Measurements from ENCODE around the gene ADARB2.

ADARB2 gene

DNA sequence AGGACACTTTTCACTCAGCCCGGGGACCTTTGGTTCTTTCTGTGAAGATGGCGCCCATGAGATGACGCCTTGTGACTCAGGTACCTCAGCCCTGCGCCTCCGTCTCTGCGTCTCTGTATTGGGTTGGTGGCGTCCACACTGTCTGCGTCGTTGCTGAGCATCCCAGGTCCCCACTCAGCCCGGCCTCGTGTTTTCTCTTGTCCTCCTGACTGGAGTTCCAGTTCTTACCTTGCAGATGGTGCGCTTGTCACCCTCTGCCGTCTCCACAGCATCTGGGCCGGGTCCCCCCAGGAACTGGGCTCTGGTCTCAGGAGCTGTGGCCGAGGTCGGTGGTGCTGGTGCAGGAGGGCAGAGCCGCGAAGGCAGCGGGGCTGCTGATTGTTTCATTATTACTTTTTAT lies 530.7 kb downstream of the ADARB2 start:
- ChIA-PET POLR2A (no interaction called here), CTCF (no interaction called here)
- no peak for DNase-seq (ENCODE audit: extremely low spot score)
- TF ChIP-seq ELF4 (IDR thresholded peaks at IDR 0.05) (no peak), FOXA1 (IDR thresholded peaks at IDR 0.05) (no peak), HDGF (IDR thresholded peaks at IDR 0.05; ENCODE audit: borderline replicate concordance) (no peak), FOXM1 (IDR thresholded peaks at IDR 0.05; ENCODE audit: borderline replicate concordance) (no peak), ARNT (IDR thresholded peaks at IDR 0.05) (no peak), FOXK2 (IDR thresholded peaks at IDR 0.05) (no peak), TARDBP (IDR thresholded peaks at IDR 0.05) (no peak), LEF1 (IDR thresholded peaks at IDR 0.05; ENCODE audit: borderline replicate concordance) (no peak)
- TF ChIP-seq, protein P1, sequence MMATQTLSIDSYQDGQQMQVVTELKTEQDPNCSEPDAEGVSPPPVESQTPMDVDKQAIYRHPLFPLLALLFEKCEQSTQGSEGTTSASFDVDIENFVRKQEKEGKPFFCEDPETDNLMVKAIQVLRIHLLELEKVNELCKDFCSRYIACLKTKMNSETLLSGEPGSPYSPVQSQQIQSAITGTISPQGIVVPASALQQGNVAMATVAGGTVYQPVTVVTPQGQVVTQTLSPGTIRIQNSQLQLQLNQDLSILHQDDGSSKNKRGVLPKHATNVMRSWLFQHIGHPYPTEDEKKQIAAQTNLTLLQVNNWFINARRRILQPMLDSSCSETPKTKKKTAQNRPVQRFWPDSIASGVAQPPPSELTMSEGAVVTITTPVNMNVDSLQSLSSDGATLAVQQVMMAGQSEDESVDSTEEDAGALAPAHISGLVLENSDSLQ (IDR thresholded peaks at IDR 0.05): no peak

- no peak for DNase-seq (ENCODE audit: extremely low spot score)
- ChIA-PET POLR2A (no interaction called here), CTCF (no interaction called here)
- no peak for TF ChIP-seq HDGF (IDR thresholded peaks at IDR 0.05; ENCODE audit: borderline replicate concordance)
- no peak for TF ChIP-seq L3MBTL2 (conservative IDR thresholded peaks at IDR 0.05)
- TF ChIP-seq SUZ12 (IDR thresholded peaks at IDR 0.05): no peak
- TF ChIP-seq BHLHE40 (IDR thresholded peaks at IDR 0.05; ENCODE audit: borderline replicate concordance): no peak
- no peak for TF ChIP-seq FOXK2 (IDR thresholded peaks at IDR 0.05)
- TF ChIP-seq ZNF384 (IDR thresholded peaks at IDR 0.05): no peak
- TF ChIP-seq NFRKB (IDR thresholded peaks at IDR 0.05): no peak
- TF ChIP-seq SP1 (IDR thresholded peaks at IDR 0.05): no peak
- TF ChIP-seq FOXA1 (IDR thresholded peaks at IDR 0.05): no peak
- no peak for TF ChIP-seq ARNT (IDR thresholded peaks at IDR 0.05)
- TF ChIP-seq ELF4 (IDR thresholded peaks at IDR 0.05): no peak
- TF ChIP-seq, protein P1 (IDR thresholded peaks at IDR 0.05): no peak
- TF ChIP-seq FOXM1 (IDR thresholded peaks at IDR 0.05; ENCODE audit: borderline replicate concordance): no peak
- TF ChIP-seq CTBP1 (IDR thresholded peaks at IDR 0.05; ENCODE audit: borderline replicate concordance): no peak
- no peak for TF ChIP-seq TARDBP (IDR thresholded peaks at IDR 0.05)
- no peak for TF ChIP-seq LEF1 (IDR thresholded peaks at IDR 0.05; ENCODE audit: borderline replicate concordance)
Observed at GRCh38 chr10:1206101-1206500, 531.2 kb downstream of the ADARB2 start.

- CTCF ChIA-PET: no interaction called here
- POLR2A ChIA-PET: no interaction called here
- TF ChIP-seq NFRKB (IDR thresholded peaks at IDR 0.05) (no peak), SUZ12 (IDR thresholded peaks at IDR 0.05) (no peak), FOXA1 (IDR thresholded peaks at IDR 0.05) (no peak)
- DNase-seq (ENCODE audit: extremely low spot score): no peak
Observed at GRCh38 chr10:1205450-1206030, 531.8 kb downstream of the ADARB2 start.

GRCh38 chr10:1204434-1205326 lies 532.6 kb downstream of the ADARB2 start:
- ChIA-PET CTCF (no interaction called here), POLR2A (no interaction called here)
- DNase-seq (ENCODE audit: extremely low spot score): no peak
- no peak for TF ChIP-seq FOXK2 (IDR thresholded peaks at IDR 0.05)
- no peak for TF ChIP-seq ARNT (IDR thresholded peaks at IDR 0.05)
- TF ChIP-seq SUZ12 (IDR thresholded peaks at IDR 0.05): no peak
- no peak for TF ChIP-seq BHLHE40 (IDR thresholded peaks at IDR 0.05; ENCODE audit: borderline replicate concordance)
- TF ChIP-seq LEF1 (IDR thresholded peaks at IDR 0.05; ENCODE audit: borderline replicate concordance): no peak
- TF ChIP-seq FOXM1 (IDR thresholded peaks at IDR 0.05; ENCODE audit: borderline replicate concordance): no peak
- no peak for TF ChIP-seq NFRKB (IDR thresholded peaks at IDR 0.05)
- no peak for TF ChIP-seq CTBP1 (IDR thresholded peaks at IDR 0.05; ENCODE audit: borderline replicate concordance)

- ChIA-PET POLR2A (no interaction called here), CTCF (no interaction called here)
- TF ChIP-seq FOXK2 (IDR thresholded peaks at IDR 0.05) (no peak), ZNF384 (IDR thresholded peaks at IDR 0.05) (no peak), FOXA1 (IDR thresholded peaks at IDR 0.05) (no peak), ARNT (IDR thresholded peaks at IDR 0.05) (no peak), ELF4 (IDR thresholded peaks at IDR 0.05) (no peak), LEF1 (IDR thresholded peaks at IDR 0.05; ENCODE audit: borderline replicate concordance) (no peak), HDGF (IDR thresholded peaks at IDR 0.05; ENCODE audit: borderline replicate concordance) (no peak), TARDBP (IDR thresholded peaks at IDR 0.05) (no peak), NFRKB (IDR thresholded peaks at IDR 0.05) (no peak), FOXM1 (IDR thresholded peaks at IDR 0.05; ENCODE audit: borderline replicate concordance) (no peak), CTBP1 (IDR thresholded peaks at IDR 0.05; ENCODE audit: borderline replicate concordance) (no peak)
- TF ChIP-seq, protein P1 (IDR thresholded peaks at IDR 0.05): no peak
- DNase-seq (ENCODE audit: extremely low spot score): no peak
Observed at GRCh38 chr10:1203704-1204103, 533.6 kb downstream of the ADARB2 start.

DNA sequence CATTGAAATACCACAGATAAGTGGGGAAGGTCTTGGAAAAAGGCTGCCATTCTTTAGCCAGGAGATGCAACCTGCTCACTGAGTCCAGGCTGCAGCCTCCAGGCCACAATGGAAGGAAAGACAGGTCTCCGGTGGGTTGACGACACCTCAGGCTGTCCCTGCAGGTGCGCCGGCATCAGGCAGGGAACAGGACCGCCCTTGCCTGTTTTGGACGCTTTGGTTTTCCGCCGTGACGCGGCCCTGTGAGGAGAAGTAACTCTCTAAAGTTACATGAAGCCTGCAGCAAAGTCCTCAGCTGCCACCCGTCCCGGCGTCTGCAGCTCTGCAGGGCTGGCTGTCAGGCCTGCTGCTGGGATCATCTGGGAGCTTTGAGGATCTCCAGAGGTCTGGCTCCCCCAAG lies 534.1 kb downstream of the ADARB2 start:
- no peak for TF ChIP-seq ARNT (IDR thresholded peaks at IDR 0.05)
- TF ChIP-seq L3MBTL2 (conservative IDR thresholded peaks at IDR 0.05): no peak
- TF ChIP-seq HDGF (IDR thresholded peaks at IDR 0.05; ENCODE audit: borderline replicate concordance): no peak
- no peak for TF ChIP-seq TARDBP (IDR thresholded peaks at IDR 0.05)
- no peak for TF ChIP-seq FOXM1 (IDR thresholded peaks at IDR 0.05; ENCODE audit: borderline replicate concordance)
- TF ChIP-seq SUZ12 (IDR thresholded peaks at IDR 0.05): no peak
- no peak for TF ChIP-seq ZNF384 (IDR thresholded peaks at IDR 0.05)
- no peak for TF ChIP-seq BHLHE40 (IDR thresholded peaks at IDR 0.05; ENCODE audit: borderline replicate concordance)
- no peak for TF ChIP-seq NFRKB (IDR thresholded peaks at IDR 0.05)
- no peak for TF ChIP-seq ELF4 (IDR thresholded peaks at IDR 0.05)
- no peak for TF ChIP-seq CTBP1 (IDR thresholded peaks at IDR 0.05; ENCODE audit: borderline replicate concordance)
- no peak for TF ChIP-seq SP1 (IDR thresholded peaks at IDR 0.05)
- TF ChIP-seq, protein P1 (IDR thresholded peaks at IDR 0.05): no peak
- no peak for TF ChIP-seq FOXK2 (IDR thresholded peaks at IDR 0.05)
- no peak for TF ChIP-seq LEF1 (IDR thresholded peaks at IDR 0.05; ENCODE audit: borderline replicate concordance)
- no peak for TF ChIP-seq FOXA1 (IDR thresholded peaks at IDR 0.05)
- ChIA-PET POLR2A (no interaction called here), CTCF (no interaction called here)
- DNase-seq (ENCODE audit: extremely low spot score): no peak

Data from HEK293T (cell line).